T-cell (primary cell): ENCODE results near the gene MDP1. TPM values are rescaled to one million over a fixed set of nuclear protein-coding genes. Genes with fewer than 3 reads are reported as not detected.
"Not testable (repeated sequence)": the region's sequence is repeated elsewhere in the genome, so short reads cannot be mapped to it uniquely, and the experiment has no call there.

Source experiments
- ATAC-seq, 4 experiments: fragments of 200-7000 bp in 3 of 4; fragments of 150-1000 bp in 1 of 4; cut with Tn5 transposase; replicated peaks in 1 of 4; 1 replicate in 3 of 4; 2 replicates in 1 of 4; pipeline ENCODE4 v1.10.0; 2021; ENCODE audit warnings: moderate library complexity in 3 of 4, mild to moderate bottlenecking in 2 of 4, moderate number of reproducible peaks in 1 of 4
- CTCF ChIA-PET, 2 donors: fragments of 300-600 bp; sonication (Branson Sonifier 250); formaldehyde crosslinking; loops; one replicate each; lab custom pipeline; 2022; ENCODE audit warnings: antibody characterized with exemption in 2 of 2; lab: Charles Lee
- POLR2A ChIA-PET, 2 donors: fragments of 300-600 bp; sonication (Branson Sonifier 250); formaldehyde crosslinking; loops; one replicate each; lab custom pipeline; 2022; ENCODE audit warnings: antibody characterized with exemption in 2 of 2; lab: Charles Lee
- DNase-seq, 35 experiments: peaks; one replicate each; pipeline versions ENCODE4 v3.0.0 to v3.0.0-alpha.2; 2013 to 2023
- H3K27ac ChIP-seq: one replicate; pipeline ENCODE4 v1.5.1; 2013; ENCODE audit warnings: low read length
- H3K27me3 ChIP-seq, 2 experiments: replicated peaks in 1 of 2; 1 replicate in 1 of 2; 2 replicates in 1 of 2; pipeline versions ENCODE4 v1.6.1 to v1.7.0; 2013; ENCODE audit warnings: low read length in 1 of 2, mixed read lengths in 1 of 2; ENCODE audit not compliant: control insufficient read depth in 2 of 2, insufficient read depth in 2 of 2; ENCODE audit errors: extremely low read depth in 1 of 2
- H3K36me3 ChIP-seq, 2 donors: 1 replicate in 1 of 2; 2 replicates in 1 of 2; pipeline versions ENCODE4 v1.6.1 to v1.7.0; 2013; ENCODE audit warnings: low read length in 1 of 2; ENCODE audit not compliant: control insufficient read depth in 2 of 2, insufficient read depth in 1 of 2; ENCODE audit errors: extremely low read depth in 1 of 2
- H3K4me1 ChIP-seq, 2 experiments: 1 replicate in 1 of 2; 2 replicates in 1 of 2; pipeline versions ENCODE4 v1.6.1 to v1.7.0; 2013; ENCODE audit warnings: low read length in 2 of 2, mixed read lengths in 1 of 2; ENCODE audit not compliant: insufficient read depth in 2 of 2, control insufficient read depth in 1 of 2; ENCODE audit errors: extremely low read depth in 1 of 2
- H3K4me3 ChIP-seq, 2 donors: 1 replicate in 1 of 2; 2 replicates in 1 of 2; pipeline versions ENCODE4 v1.5.1 to v1.7.0; 2013; ENCODE audit warnings: mild to moderate bottlenecking in 2 of 2, low read length in 1 of 2, moderate library complexity in 1 of 2; ENCODE audit not compliant: control insufficient read depth in 1 of 2; ENCODE audit errors: extremely low read depth in 1 of 2
- H3K9me3 ChIP-seq: 2 replicates; pipeline ENCODE4 v1.7.0; 2013
- H3K27ac Mint-ChIP-seq, 2 donors: one replicate each; pipeline ENCODE4 v1.8.0; 2020 to 2021; ENCODE audit warnings: mild to moderate bottlenecking in 2 of 2, mixed read lengths in 2 of 2
- H3K27me3 Mint-ChIP-seq, 2 donors: one replicate each; pipeline ENCODE4 v1.8.0; 2021 to 2022; ENCODE audit warnings: mixed read lengths in 2 of 2
- H3K36me3 Mint-ChIP-seq: one replicate; pipeline ENCODE4 v1.8.0; 2021; ENCODE audit warnings: mixed read lengths
- H3K4me1 Mint-ChIP-seq, 3 donors: one replicate each; pipeline ENCODE4 v1.8.0; 2020 to 2022; ENCODE audit warnings: mixed read lengths in 3 of 3, mild to moderate bottlenecking in 1 of 3
- H3K4me3 Mint-ChIP-seq, 3 donors: one replicate each; pipeline ENCODE4 v1.8.0; 2020 to 2022; ENCODE audit warnings: mild to moderate bottlenecking in 3 of 3, mixed read lengths in 3 of 3, moderate library complexity in 3 of 3
- H3K9me3 Mint-ChIP-seq, 3 donors: one replicate each; pipeline ENCODE4 v1.8.0; 2020 to 2022; ENCODE audit warnings: mixed read lengths in 3 of 3
- WGBS: methylation state at CpG from one replicate; pipeline ENCODE4 v1.1.5; 2013; ENCODE audit warnings: missing lambda C conversion rate; ENCODE audit not compliant: insufficient coverage; 5-methylcytosine and 5-hydroxymethylcytosine counted together
- total RNA-seq, 35 experiments: library from RNA in 6 of 35; stranded (reverse) in 6 of 35; fragments of 120-200 nt in 1 of 35; gene quantifications; one replicate each; pipeline versions ENCODE4 v1.2.1 to v1.2.4 and lab custom pipeline; 2013 to 2026

MDP1 gene
- total RNA-seq, 5 donors from 2014 or later (not counting 1 experiment from before 2014, with no cell fraction given), result 7.2 to 17.5 (median 12.1) TPM

DNA sequence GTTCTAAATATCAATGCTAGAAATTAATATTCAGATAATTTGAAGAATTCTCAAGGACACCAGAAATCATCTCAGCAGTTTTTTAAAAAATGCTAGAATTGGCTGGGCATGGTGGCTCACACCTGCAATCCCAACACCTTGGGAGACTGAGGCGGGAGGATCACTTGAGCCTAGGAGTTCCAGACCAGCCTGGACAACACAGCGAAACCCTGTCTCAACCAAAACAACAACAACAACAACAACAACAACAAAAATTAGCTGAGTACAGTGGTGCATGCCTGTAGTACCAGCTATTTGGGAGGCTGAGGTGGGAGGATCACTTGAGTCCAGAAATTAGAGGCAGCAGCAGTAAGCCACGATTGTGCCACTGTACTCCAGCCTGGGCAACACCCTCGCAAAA, 3.2 kb upstream of the MDP1 start:
- Histone ChIP-seq H3K9me3 (no peaks in the 10 kb centered on the region), H3K4me1 (peaks cover 9 to 23% of the 10 kb centered on the region in 2 experiments), H3K27me3 (no peaks in the 10 kb centered on the region), H3K27ac (no peak overlapping the region), H3K36me3 (peaks cover 0 to 7% of the 10 kb centered on the region in 2 donors), H3K4me3 (no peak overlapping the region)
- ChIA-PET POLR2A (interaction anchor here in 1 of 2 donors (0.7 kb wide), 1 partner anchor 205 kb away, joined by 5 read pairs; no protein-coding TSS in a partner anchor), CTCF (interaction anchor here (0.7 to 1.3 kb wide), 3 partner anchors 24 to 245 kb away, joined by 3 to 5 read pairs (median 3); partner anchors contain the start of gene TINF2 (in 1 of the 2))
- peaks cover 13 to 27% (median 25%) of the 10 kb centered on the region in 3 donors for H3K4me1 Mint-ChIP-seq
- DNase-seq, result no peak
- H3K9me3 Mint-ChIP-seq, result no peaks in the 10 kb centered on the region
- H3K27ac Mint-ChIP-seq, result no peak overlapping the region
- peaks cover 12% of the 10 kb centered on the region for H3K36me3 Mint-ChIP-seq
- whole genome bisulfite sequencing, result no CpG with 5 or more reads among the region's 4 CpGs
- H3K4me3 Mint-ChIP-seq, result no peak overlapping the region
- ATAC-seq, result no peak
- no peaks in the 10 kb centered on the region for H3K27me3 Mint-ChIP-seq

DNA sequence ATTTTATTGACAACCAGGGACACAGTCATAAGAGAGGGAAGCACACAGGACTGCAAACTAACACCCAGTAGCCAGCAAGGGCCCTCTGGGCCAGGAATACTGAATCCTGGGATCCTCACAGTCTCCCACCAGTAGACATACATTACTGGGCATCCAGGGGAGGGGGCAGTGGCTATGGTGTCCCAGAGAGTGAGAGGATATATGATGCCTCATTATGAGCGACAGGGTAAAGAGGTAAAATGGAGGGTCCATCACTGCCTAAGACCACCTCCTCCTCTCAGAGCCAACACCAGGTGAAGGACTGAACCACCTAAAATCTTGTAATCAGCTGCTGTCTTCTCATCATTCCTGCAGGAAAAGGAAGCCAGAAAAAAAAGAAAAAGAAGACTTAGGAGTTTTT, 1.0 kb upstream of the MDP1 start:
- H3K27ac ChIP-seq, H3K36me3 ChIP-seq, H3K9me3 ChIP-seq, H3K9me3 Mint-ChIP-seq, H3K4me3 Mint-ChIP-seq, ATAC-seq, H3K4me3 ChIP-seq, H3K27me3 ChIP-seq, DNase-seq, H3K27me3 Mint-ChIP-seq: not testable (repeated sequence)
- WGBS, result no CpG with 5 or more reads among the region's 1 CpG
- H3K4me1 Mint-ChIP-seq, result peaks cover 33 to 43% (median 43%) of the 10 kb centered on the region in 3 donors
- peaks cover 13% of the 10 kb centered on the region for H3K36me3 Mint-ChIP-seq
- H3K4me1 ChIP-seq, result peaks cover 14 to 39% of the 10 kb centered on the region in 2 experiments
- peak overlapping the region in 1 of 2 donors; percentile 34 for H3K27ac Mint-ChIP-seq
- CTCF ChIA-PET, result interaction anchor here in 1 of 2 donors (2.5 kb wide), 1 partner anchor 26 kb away, joined by 26 read pairs; the partner anchor contains the start of gene TINF2
- POLR2A ChIA-PET, result interaction anchor here in 1 of 2 donors (0.6 kb wide), 1 partner anchor 26 kb away, joined by 3 read pairs; the partner anchor contains the start of gene TINF2

DNA sequence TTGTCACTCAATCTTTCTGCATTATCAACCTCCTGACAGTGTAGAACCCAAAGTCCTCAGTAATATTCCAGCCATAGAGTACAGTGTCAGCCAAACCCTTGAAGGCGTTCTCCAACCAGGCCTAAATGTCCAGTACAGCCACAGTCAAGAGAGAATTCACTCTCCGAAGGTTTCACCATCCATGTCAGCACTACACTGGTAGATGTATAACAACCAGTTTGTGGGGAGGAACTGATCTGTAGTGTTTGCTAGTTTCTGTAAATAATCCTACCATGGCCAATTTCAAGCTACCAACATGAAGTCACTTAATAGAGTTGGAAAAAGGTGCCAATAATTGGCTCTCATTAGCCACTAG, 456 bp upstream of the MDP1 start:
- H3K27ac Mint-ChIP-seq, result peak overlapping the region; percentile 95 to 97
- peaks cover 39 to 48% (median 48%) of the 10 kb centered on the region in 3 donors for H3K4me1 Mint-ChIP-seq
- ATAC-seq (no peak), DNase-seq (no peak)
- WGBS, result 80% methylated on average over 1 of the region's 2 CpGs
- H3K36me3 Mint-ChIP-seq, result peaks cover 17% of the 10 kb centered on the region
- H3K4me3 Mint-ChIP-seq, result peak overlapping the region; percentile 86 to 93 (median 92)
- Histone ChIP-seq H3K4me3 (peak overlapping the region in 1 of 2 donors; percentile 67), H3K27ac (peak overlapping the region; percentile 86), H3K27me3 (no peaks in the 10 kb centered on the region), H3K4me1 (peaks cover 19 to 41% of the 10 kb centered on the region in 2 experiments), H3K36me3 (peaks cover 2 to 9% of the 10 kb centered on the region in 2 donors), H3K9me3 (no peaks in the 10 kb centered on the region)
- H3K27me3 Mint-ChIP-seq, result no peaks in the 10 kb centered on the region
- no peaks in the 10 kb centered on the region for H3K9me3 Mint-ChIP-seq
- POLR2A ChIA-PET, result interaction anchor here (0.6 to 1.0 kb wide), 4 partner anchors 18 to 26 kb away, joined by 3 to 5 read pairs (median 4); partner anchors contain the start of gene TINF2 (in 1 of the 2)
- CTCF ChIA-PET, result interaction anchor here (0.7 to 2.5 kb wide), 10 partner anchors 8 to 220 kb away, joined by 3 to 26 read pairs (median 3); partner anchors contain the start of genes IPO4 (in 1 of the 2) and TINF2 (in 1 of the 2)

DNA sequence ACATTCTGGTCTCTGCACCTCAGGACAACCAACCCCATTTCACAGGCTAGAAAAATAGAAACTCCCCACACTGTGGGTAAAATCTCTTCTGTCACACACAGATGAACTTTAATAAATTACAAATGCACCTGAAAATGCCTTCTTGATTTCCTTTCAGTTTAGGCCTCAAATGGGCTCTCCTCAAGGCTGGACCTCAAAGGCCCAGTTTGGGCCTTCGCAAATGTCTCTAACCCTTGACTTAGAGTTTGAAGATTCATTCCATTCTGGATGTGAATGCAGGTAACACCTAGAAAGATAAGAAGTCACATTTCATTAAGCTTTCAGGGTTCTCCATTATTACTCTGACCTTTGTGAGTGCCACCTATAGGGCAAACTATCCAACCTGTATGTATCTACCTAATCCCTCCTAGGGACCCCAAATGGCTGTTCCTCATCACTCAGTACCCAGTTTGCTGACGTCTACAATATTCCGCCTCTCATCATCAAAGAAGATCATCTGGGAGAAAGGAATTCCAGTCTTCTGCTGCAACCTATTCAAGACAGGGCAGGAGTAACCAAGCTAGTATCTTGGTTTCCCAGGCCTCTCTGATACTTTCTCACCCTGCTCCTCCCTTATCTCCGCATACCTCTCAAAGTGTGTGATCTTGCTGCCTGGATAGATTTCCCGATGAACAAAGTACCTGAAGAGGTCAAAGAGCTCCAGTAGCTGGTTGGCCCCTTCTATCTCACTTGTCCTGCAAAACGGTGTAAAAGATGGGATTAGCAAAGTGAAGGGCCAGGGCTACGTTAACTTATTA, 1.8 kb downstream of the MDP1 start:
- Histone ChIP-seq H3K36me3 (peaks cover 5 to 31% of the 10 kb centered on the region in 2 donors), H3K9me3 (no peaks in the 10 kb centered on the region), H3K4me1 (peaks cover 21 to 45% of the 10 kb centered on the region in 2 experiments), H3K27me3 (no peaks in the 10 kb centered on the region), H3K4me3 (peak overlapping the region; percentile 81 to 99), H3K27ac (peak overlapping the region; percentile 99)
- peak overlapping the region; percentile 94 to 95 for H3K27ac Mint-ChIP-seq
- 100% methylated on average over 4 of the region's 7 CpGs for WGBS
- H3K27me3 Mint-ChIP-seq, result no peaks in the 10 kb centered on the region
- H3K9me3 Mint-ChIP-seq, result no peaks in the 10 kb centered on the region
- ATAC-seq (no peak), DNase-seq (no peak)
- peaks cover 33% of the 10 kb centered on the region for H3K36me3 Mint-ChIP-seq
- peak overlapping the region; percentile 86 to 92 (median 89) for H3K4me3 Mint-ChIP-seq
- CTCF ChIA-PET, result interaction anchor here (0.7 to 1.7 kb wide), 6 partner anchors 20 to 218 kb away, joined by 3 to 12 read pairs (median 6); partner anchors contain the start of gene TINF2 (in 1 of the 2)
- POLR2A ChIA-PET, result interaction anchor here (0.6 to 3.6 kb wide), 8 partner anchors 14 to 636 kb away, joined by 3 to 22 read pairs (median 4); partner anchors contain the start of genes JPH4 (in 1 of the 2), TINF2 (in 1 of the 2) and TM9SF1 (in 1 of the 2)
- H3K4me1 Mint-ChIP-seq, result peaks cover 52 to 64% (median 58%) of the 10 kb centered on the region in 3 donors

DNA sequence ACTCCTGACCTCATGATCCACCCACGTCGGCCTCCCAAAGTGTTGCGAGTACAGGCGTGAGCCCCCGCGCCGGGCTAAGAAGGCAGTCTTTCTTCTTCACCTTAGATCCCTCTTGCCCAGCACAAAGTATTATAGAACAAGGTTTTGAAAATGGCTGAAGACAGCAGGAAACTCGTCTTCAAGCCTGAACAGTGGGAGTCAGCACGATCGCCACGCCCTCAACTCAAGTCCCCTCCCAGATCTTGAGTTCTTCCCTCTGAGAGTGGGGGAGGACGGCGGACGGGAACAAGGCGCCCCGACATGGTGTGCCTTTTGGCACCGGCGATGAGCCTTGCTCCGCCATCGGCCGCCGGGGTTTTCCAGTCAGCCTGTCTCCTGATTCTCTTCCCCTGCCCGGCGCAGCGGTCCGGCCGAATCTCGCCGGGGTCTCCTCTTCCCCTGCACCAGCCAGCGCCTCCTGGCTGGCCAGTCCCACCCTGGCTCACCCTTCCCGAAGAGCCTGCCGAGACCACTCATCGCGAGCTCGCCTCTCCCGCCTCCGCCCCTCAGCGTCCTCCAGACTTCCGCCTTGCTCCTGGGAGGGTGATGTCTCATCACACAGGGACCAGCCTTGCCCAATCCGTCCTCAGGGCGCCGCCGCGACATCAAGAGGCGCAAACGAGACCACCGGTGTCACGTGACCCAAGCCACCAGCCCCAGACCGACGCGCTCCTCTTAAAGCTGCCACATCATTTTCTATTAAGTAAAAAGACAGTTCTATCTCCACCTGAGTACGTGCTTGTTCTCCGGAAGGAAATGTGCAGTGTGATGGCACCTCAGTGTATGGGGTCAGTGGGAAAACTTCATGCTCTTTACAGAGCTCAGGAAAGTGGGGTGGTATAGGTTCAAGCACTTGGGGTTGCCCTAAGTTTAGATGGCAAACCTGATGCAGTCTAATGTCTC, 2.7 kb downstream of the MDP1 start, which contains the start of gene CHMP4A:
CHMP4A (minus strand) TSS at position 565 of the 942 bp plus-strand sequence; CDS start at position 516, 49 bp downstream.
- peaks cover 21 to 45% of the 10 kb centered on the region in 2 experiments for H3K4me1 ChIP-seq
- H3K9me3 ChIP-seq, result no peaks in the 10 kb centered on the region
- ChIA-PET CTCF (interaction anchor here (0.6 to 1.7 kb wide), 5 partner anchors 20 to 219 kb away, joined by 3 to 12 read pairs (median 5); partner anchors contain the start of gene TINF2 (in 1 of the 2)), POLR2A (interaction anchor here (0.5 to 3.6 kb wide), 8 partner anchors 15 to 635 kb away, joined by 3 to 22 read pairs (median 4); partner anchors contain the start of genes JPH4 (in 1 of the 2), TINF2 (in 1 of the 2) and TM9SF1 (in 1 of the 2))
- DNase-seq, result peak; percentile 84 to 98 (median 96)
- H3K4me3 ChIP-seq, result peak within 1 kb of the TSS; percentile 81 to 99
- Mint-ChIP-seq H3K27me3 (no peaks in the 10 kb centered on the region), H3K4me1 (peaks cover 55 to 67% (median 58%) of the 10 kb centered on the region in 3 donors), H3K36me3 (peaks cover 36% of the 10 kb centered on the region), H3K9me3 (no peaks in the 10 kb centered on the region), H3K27ac (peak within 1 kb of the TSS; percentile 94 to 95), H3K4me3 (peak within 1 kb of the TSS; percentile 86 to 92 (median 89))
- peak; percentile 76 to 82 (median 78) for ATAC-seq
- peak within 1 kb of the TSS; percentile 99 for H3K27ac ChIP-seq
- H3K27me3 ChIP-seq, result no peaks in the 10 kb centered on the region
- WGBS, result under 1% methylated on average over 38 of the region's 53 CpGs
- H3K36me3 ChIP-seq, result peaks cover 10 to 37% of the 10 kb centered on the region in 2 donors
